Breast epithelium (tissue), 4 donors: ENCODE data around the gene IMPA2. TPM values are rescaled to one million over a fixed set of nuclear protein-coding genes. Genes with fewer than 3 reads are reported as not detected.

Source experiments
- DNase-seq, 2 donors: peaks; one replicate each; pipeline ENCODE4 v3.0.0-alpha.2; 2019; ENCODE audit warnings: low spot score in 2 of 2
- H3K27ac ChIP-seq, 2 donors: fragments of 200-600 bp; sonication (generic) in 1 of 2; one replicate each; pipeline ENCODE4 v1.5.1; 2016 to 2019; ENCODE audit warnings: mild to moderate bottlenecking in 1 of 2
- H3K27me3 ChIP-seq, 2 donors: fragments of 200-600 bp; sonication (generic) in 1 of 2; one replicate each; pipeline versions ENCODE4 v1.5.1 to v1.6.0; 2017 to 2019; ENCODE audit warnings: control low read depth in 1 of 2, mild to moderate bottlenecking in 1 of 2
- H3K36me3 ChIP-seq: fragments of 200-600 bp; one replicate; pipeline ENCODE4 v1.5.1; 2019
- H3K4me1 ChIP-seq, 2 donors: fragments of 200-600 bp; sonication (generic); one replicate each; pipeline ENCODE4 v1.5.1; 2016 to 2019; ENCODE audit warnings: control low read depth in 1 of 2
- H3K4me3 ChIP-seq, 3 donors: fragments of 200-600 bp; sonication (generic); 1 replicate in 2 of 3; 2 replicates in 1 of 3; pipeline ENCODE4 v1.5.1; 2016 to 2019; ENCODE audit warnings: mild to moderate bottlenecking in 3 of 3, moderate library complexity in 2 of 3
- H3K9me3 ChIP-seq, 2 donors: fragments of 200-600 bp; sonication (generic) in 1 of 2; one replicate each; pipeline ENCODE4 v1.5.1; 2016 to 2019; ENCODE audit warnings: control low read depth in 1 of 2
- POLR2A ChIP-seq: fragments of 450-650 bp; IDR thresholded peaks from one replicate; pipeline ENCODE4 v1.6.1; 2016; ENCODE audit warnings: antibody characterized with exemption, mild to moderate bottlenecking, moderate library complexity
- POLR2AphosphoS5 ChIP-seq, 3 donors: sonication (generic); formaldehyde crosslinking; IDR thresholded peaks; one replicate each; pipeline ENCODE4 v1.6.1; 2017; ENCODE audit warnings: antibody characterized with exemption in 3 of 3
- intact Hi-C: fragments of 100-400 bp; cut with DNase I; formaldehyde crosslinking; loops from one replicate; pipeline ENCODE4 v1.15.1; 2023; ENCODE audit warnings: low total_unique reads
- total RNA-seq, 3 donors: library from RNA; depleted of rRNA; stranded (reverse); fragments of >200 nt; gene quantifications; one replicate each; pipeline ENCODE4 v1.1.0, GENCODE V29; 2016
- TF ChIP-seq, protein P1 (sequence below), 3 donors: fragments of 450-650 bp; IDR thresholded peaks; one replicate each; pipeline ENCODE4 v1.5.1; 2016 to 2017; ENCODE audit warnings: antibody characterized with exemption in 3 of 3, mild to moderate bottlenecking in 3 of 3, moderate library complexity in 3 of 3

IMPA2 gene
- total RNA-seq = 10 to 100 TPM; 25.2 to 26.5 (median 26.2) TPM

DNA sequence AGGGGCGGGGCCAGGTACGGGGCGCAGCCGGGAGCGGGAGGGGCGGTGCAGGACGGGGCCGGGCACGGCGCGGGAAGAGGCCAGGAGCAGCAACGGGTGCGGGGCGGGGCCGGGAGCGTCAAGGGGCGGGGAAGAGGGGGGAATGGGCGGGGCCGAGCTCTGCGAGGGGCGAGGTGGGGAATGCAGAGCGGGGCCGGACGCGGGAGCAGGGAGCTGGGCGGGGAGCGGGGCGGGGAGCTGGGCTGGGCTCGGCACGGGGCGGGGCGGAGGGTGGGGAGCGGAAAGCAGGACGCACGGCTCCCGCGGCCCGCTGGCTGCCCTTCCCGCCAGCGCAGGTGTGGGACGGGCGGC is at the start of gene IMPA2:
Gene IMPA2 (plus strand): TSS at position 316 of the 351 bp plus-strand sequence. CDS start 163 bp downstream, outside the sequence.
- TF ChIP-seq, protein P1, sequence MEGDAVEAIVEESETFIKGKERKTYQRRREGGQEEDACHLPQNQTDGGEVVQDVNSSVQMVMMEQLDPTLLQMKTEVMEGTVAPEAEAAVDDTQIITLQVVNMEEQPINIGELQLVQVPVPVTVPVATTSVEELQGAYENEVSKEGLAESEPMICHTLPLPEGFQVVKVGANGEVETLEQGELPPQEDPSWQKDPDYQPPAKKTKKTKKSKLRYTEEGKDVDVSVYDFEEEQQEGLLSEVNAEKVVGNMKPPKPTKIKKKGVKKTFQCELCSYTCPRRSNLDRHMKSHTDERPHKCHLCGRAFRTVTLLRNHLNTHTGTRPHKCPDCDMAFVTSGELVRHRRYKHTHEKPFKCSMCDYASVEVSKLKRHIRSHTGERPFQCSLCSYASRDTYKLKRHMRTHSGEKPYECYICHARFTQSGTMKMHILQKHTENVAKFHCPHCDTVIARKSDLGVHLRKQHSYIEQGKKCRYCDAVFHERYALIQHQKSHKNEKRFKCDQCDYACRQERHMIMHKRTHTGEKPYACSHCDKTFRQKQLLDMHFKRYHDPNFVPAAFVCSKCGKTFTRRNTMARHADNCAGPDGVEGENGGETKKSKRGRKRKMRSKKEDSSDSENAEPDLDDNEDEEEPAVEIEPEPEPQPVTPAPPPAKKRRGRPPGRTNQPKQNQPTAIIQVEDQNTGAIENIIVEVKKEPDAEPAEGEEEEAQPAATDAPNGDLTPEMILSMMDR (IDR thresholded peaks at IDR 0.05) = no peak
- TF ChIP-seq POLR2AphosphoS5 (IDR thresholded peaks at IDR 0.05) (no peak), POLR2A (no peak)
- H3K4me1 ChIP-seq = peaks cover 2 to 6% of the 10 kb centered on the region in 2 donors
- H3K27me3 ChIP-seq = no peaks in the 10 kb centered on the region
- no peaks in the 10 kb centered on the region for H3K9me3 ChIP-seq
- intact Hi-C loops = loop anchor here (5.0 kb wide), 1 partner anchor 39 kb away; no protein-coding TSS in a partner anchor
- H3K4me3 ChIP-seq = peak within 1 kb of the TSS; percentile 69 to 86 (median 76)
- H3K36me3 ChIP-seq = no peaks in the 10 kb centered on the region
- DNase-seq = no peak
- peak within 1 kb of the TSS; percentile 92 to 95 for H3K27ac ChIP-seq

DNA sequence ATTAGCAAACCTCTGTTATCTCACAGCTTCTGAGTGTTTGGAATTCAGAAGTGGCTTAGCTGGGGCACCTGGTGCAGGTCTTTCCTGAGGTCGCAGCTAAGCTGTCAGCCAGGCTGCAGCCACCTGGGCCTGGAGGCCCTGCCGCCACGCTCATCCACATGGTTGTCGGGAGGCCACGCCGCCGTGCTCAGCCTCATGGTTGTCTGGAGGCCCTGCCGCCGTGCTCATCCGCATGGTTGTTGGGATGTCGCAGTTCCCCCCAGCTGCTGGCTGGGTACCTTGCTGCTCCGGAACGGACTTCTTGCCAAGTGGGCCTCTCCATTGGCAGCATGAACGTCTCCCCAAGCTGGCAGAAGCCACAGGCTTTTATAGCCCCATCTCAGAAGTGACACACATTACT is 48.9 kb upstream of the IMPA2 start:
- no peak for TF ChIP-seq POLR2AphosphoS5 (IDR thresholded peaks at IDR 0.05)
- Histone ChIP-seq H3K27ac (no peak overlapping the region), H3K4me1 (no peaks in the 10 kb centered on the region), H3K27me3 (no peaks in the 10 kb centered on the region), H3K36me3 (no peaks in the 10 kb centered on the region), H3K9me3 (no peaks in the 10 kb centered on the region), H3K4me3 (no peak overlapping the region)
- intact Hi-C loops = no loop called here
- DNase-seq = no peak

DNA sequence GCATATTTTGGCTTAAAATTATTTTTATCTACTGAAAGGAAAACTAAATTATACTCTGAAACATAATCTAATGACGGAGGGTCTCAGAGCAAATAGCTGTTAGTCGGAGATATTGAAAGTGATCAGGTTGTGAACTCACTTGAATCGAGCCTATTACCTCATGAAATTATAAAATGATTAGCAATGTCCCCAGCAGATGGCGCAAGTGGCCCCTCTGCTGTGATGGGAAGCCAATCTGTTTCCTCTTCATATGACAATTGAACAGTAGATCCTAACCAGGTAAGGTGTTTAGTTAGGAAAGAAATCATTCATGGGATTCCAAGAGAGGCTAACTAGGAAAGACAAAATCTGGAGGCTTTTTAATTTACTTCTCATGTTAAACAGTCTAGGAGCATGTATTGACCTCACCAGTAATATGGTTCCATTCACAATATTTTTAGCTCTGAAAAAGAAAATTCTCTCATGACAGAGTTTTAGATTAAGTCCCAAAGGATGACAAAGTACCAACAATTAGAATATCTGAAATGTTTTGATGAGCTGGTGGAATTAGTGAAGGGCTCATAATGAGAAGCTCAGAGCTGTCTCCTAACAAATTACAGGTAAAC is 43.3 kb upstream of the IMPA2 start:
- no peaks in the 10 kb centered on the region for H3K4me1 ChIP-seq
- H3K27me3 ChIP-seq = no peaks in the 10 kb centered on the region
- TF ChIP-seq POLR2A (no peak), POLR2AphosphoS5 (IDR thresholded peaks at IDR 0.05) (peak in 1 of 3 donors; percentile 34)
- TF ChIP-seq, protein P1 (IDR thresholded peaks at IDR 0.05) = peak; percentile 32 to 87 (median 80)
- peak; percentile 73 for DNase-seq
- no peak overlapping the region for H3K27ac ChIP-seq
- no peak overlapping the region for H3K4me3 ChIP-seq
- no peaks in the 10 kb centered on the region for H3K9me3 ChIP-seq
- H3K36me3 ChIP-seq = no peaks in the 10 kb centered on the region
- intact Hi-C loops = no loop called here

DNA sequence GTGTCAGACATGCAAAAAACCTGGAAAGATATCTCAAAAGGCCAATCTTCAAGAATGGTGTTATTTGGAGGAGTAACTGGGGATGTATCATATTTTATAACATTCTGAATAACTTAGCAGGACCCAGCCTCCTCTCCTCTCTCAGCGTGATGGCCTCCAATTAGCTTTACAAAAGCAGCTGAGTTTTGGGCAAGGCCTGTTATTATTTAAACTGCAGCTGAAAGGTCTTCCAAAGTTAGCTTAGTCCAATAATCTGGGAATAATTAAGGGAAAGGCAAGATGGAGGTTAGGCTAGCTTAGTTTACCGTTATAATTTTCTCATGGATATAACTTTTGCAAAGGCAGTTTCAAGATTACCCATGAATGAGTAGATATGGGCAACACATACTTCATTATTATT is 40.4 kb upstream of the IMPA2 start:
- intact Hi-C loops = loop anchor here (5.0 kb wide), 1 partner anchor 41 kb away; the partner anchor contains the start of gene IMPA2
- no peak for TF ChIP-seq POLR2A
- no peak for TF ChIP-seq POLR2AphosphoS5 (IDR thresholded peaks at IDR 0.05)
- TF ChIP-seq, protein P1 (IDR thresholded peaks at IDR 0.05) = no peak
- H3K27ac ChIP-seq = no peak overlapping the region
- no peak for DNase-seq
- no peaks in the 10 kb centered on the region for H3K9me3 ChIP-seq
- H3K36me3 ChIP-seq = no peaks in the 10 kb centered on the region
- no peaks in the 10 kb centered on the region for H3K27me3 ChIP-seq
- H3K4me1 ChIP-seq = no peaks in the 10 kb centered on the region
- H3K4me3 ChIP-seq = no peak overlapping the region

DNA sequence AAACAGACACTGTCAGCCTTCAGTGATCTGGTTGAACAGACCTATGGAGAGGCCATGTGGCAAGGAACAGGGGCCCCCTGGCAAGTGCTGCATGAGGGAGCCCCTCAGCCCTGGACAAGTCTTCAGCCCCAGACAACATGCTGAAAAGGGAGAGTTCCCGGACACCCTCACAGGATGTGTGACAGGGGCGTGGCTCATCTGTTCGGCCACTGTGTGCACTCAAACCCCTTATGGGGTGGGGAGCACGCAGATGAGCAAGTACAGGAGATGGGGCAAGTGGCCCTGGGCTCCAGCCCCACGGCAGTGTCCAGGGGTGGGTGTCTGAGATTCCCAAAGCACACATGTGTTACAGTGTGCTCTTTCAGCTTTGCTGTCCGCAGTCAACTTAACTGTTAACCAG is 37.8 kb upstream of the IMPA2 start:
- Histone ChIP-seq H3K4me3 (no peak overlapping the region), H3K36me3 (no peaks in the 10 kb centered on the region), H3K27ac (no peak overlapping the region), H3K9me3 (no peaks in the 10 kb centered on the region), H3K4me1 (no peaks in the 10 kb centered on the region), H3K27me3 (no peaks in the 10 kb centered on the region)
- no peak for DNase-seq
- no peak for TF ChIP-seq POLR2AphosphoS5 (IDR thresholded peaks at IDR 0.05)
- TF ChIP-seq, protein P1 (IDR thresholded peaks at IDR 0.05) = no peak
- TF ChIP-seq POLR2A = no peak
- intact Hi-C loops = loop anchor here (5.0 kb wide), 1 partner anchor 39 kb away; the partner anchor contains the start of gene IMPA2
